HuH-7 (cell line): Measurements from ENCODE around the gene ZNF229.
A peak's percentile ranks its signal among the peaks of the same experiment; 100 is the strongest.
"Not testable (repeated sequence)": the region's sequence is repeated elsewhere in the genome, so short reads cannot be mapped to it uniquely, and the experiment has no call there.

Source experiments
- DNase-seq: peaks from one replicate; pipeline ENCODE4 v3.0.0; 2011; ENCODE audit warnings: low spot score

Gene ZNF229

DNA sequence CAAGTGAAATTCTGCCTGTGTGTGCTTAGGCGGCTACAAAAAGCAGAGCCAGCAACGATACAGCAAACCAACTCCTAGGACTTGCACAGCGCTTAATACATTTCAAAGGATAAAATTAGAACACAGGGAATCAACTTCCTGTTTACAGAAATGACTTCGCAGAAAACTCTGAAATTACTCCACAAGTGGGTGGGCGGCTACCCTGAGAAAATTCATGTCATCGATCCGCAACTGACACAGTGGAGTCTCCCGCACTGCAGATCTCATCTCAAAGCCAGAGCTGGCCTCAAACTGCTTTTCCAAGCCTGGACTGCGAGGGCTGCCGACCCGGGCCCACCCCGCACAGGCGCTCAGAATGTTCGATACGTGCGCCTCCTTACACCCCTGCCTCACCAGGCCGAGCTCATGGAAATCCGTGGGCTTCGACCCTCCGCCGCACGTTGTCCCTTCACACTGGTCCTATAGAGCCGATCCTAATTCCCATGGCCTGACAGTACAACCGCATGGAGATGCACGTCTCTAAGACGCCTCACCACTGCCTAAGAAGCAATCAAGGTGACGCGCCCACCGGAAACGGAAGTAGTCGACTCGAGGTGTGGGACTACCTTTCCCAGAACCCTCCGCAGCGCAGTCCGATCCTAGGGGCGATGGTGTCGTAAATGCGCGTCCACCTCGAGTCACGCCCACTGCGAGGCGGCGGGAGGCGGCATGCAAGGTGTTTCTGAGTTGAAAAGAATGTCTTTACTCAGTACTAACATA lies at the start of gene ZNF229:
Gene ZNF229, minus strand, starts transcription at position 557 of the 759 bp plus-strand sequence. CDS start 5,625 bp downstream, outside the sequence.
- DNase-seq, result peak; percentile 54

DNA sequence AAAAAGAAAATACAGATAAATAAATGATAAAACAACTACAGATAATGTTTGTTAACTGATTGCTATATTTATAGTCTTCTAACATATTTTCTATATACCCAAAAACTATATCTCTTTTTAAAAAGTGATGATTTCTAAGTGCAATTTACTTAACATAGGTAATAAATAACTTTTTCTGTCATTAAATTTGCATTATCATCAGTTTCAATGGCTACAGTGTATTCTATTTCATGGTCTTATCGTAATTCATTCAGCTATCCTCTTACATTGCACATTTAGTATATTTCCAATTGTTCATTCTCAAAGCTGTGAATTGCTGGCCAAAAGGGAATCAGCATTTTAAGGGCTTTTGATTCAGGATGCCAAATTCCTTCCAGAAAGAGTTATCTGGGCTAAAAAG lies 48.4 kb upstream of the ZNF229 start:
- DNase-seq, result no peak

GRCh38 chr19:44476559-44477408 lies 28.5 kb upstream of the ZNF229 start:
- DNase-seq, result no peak

DNA sequence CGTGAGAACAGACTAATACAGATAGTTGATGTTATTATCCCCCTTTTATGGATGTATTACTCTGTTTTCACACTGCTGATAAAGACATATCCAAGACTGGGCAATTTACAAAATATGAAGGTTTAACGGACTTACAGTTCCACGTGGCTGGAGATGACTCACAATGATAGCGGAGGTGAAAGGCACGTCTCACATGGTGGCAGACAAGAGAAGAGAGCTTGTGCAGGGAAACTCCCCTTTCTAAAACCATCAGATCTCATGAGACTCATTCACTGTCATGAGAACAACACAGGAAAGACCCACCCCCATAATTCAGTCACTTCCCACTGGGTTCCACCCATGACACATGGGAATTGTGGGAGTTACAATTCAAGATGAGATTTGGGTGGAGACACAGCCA lies 20.5 kb upstream of the ZNF229 start:
- not testable (repeated sequence) for DNase-seq

DNA sequence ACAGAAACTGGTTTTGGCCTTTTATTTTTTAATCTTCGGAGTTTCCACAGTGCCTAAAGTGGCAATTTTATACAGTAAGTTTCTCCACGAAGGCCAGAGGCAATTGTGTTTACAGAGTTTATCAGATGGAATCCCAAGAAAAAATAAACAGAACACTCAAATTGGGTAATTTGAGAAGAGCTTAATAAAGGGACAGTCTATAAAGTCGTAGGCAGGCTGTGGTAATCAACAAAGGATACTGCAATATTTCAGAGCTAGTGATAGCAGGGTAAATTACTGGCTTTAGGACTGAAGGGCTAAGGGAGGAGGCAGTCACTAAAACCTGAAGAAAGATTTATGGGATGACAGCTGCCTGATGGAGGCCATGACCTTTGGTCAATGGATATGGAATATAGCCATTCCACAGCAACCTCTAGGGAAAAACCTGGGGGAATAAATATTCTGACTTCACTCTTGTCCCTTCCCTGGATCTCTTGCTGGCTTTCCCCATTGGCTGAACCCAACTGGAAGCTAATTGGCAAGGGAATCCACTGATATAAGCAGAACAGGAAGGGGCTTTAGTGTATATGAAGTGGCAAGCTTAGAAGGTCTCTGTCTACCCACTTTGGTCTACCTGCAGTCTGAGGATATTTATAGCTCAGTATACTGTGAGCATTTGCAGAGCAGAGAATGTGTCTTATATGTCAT lies 14.5 kb upstream of the ZNF229 start:
- DNase-seq, result not testable (repeated sequence)

- DNase-seq, result not testable (repeated sequence)
Observed at GRCh38 chr19:44456016-44456415, 7.7 kb upstream of the ZNF229 start.

DNA sequence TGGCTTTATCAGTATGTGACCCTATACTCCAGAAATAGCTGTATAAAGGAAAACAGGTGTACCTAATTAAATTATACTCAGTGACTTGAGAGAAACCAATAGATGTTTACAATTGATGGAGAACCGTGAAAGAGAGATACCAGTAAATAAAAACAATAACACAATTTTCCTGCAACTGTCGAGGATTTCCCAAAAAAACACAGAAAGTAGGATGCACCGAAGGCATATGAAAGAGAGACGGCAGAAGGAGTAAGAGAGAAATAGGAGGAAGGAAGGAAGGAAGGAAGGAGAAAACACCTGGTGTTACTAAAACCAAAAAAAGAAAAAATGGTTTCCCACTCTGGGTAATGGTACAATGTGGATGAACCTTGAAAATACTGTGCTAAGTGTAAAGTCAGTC lies 6.8 kb upstream of the ZNF229 start:
- no peak for DNase-seq

- DNase-seq, result no peak
Observed at GRCh38 chr19:44452367-44452766, 4.1 kb upstream of the ZNF229 start.

- no peak for DNase-seq
Observed at GRCh38 chr19:44451687-44452086, 3.4 kb upstream of the ZNF229 start.

- no peak for DNase-seq
Observed at GRCh38 chr19:44438441-44438840, 9.8 kb downstream of the ZNF229 start.

GRCh38 chr19:44435441-44435840 lies 12.8 kb downstream of the ZNF229 start:
- no peak for DNase-seq

GRCh38 chr19:44430956-44431355 lies 17.3 kb downstream of the ZNF229 start:
- DNase-seq, result no peak

- DNase-seq, result not testable (repeated sequence)
Observed at GRCh38 chr19:44415553-44415952, 32.7 kb downstream of the ZNF229 start.

GRCh38 chr19:44401139-44402115 lies 46.8 kb downstream of the ZNF229 start, which contains the start of gene ZNF285:
Gene ZNF285 (minus strand): TSS chr19:44401608. CDS start chr19:44397213, 4,395 bp downstream.
- peak; percentile 92 for DNase-seq

GRCh38 chr19:44389268-44389667 lies 59.0 kb downstream of the ZNF229 start:
- DNase-seq, result not testable (repeated sequence)
